ENCODE data around the gene NCAM1.

DNA sequence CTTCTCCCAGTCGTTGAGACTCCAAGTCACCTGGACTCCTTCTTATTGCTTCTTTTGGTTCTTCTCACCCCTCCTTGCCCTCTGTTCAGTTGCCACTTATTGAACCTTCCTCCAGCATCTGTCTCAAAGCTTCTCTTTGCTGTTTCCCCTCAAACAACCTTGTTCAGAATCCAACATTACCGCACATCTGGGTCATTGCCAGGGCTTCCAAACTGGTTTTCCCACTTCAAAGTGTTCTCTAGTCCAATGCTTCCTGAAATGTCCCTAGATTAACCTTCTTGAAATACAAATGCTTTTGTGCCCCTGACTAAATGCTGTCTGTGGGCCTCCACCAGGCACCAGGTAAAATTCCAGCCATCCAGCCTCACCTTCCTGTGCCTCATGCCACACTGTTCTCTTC, 252.3 kb downstream of the NCAM1 start:
- TF ChIP-seq, protein P1, sequence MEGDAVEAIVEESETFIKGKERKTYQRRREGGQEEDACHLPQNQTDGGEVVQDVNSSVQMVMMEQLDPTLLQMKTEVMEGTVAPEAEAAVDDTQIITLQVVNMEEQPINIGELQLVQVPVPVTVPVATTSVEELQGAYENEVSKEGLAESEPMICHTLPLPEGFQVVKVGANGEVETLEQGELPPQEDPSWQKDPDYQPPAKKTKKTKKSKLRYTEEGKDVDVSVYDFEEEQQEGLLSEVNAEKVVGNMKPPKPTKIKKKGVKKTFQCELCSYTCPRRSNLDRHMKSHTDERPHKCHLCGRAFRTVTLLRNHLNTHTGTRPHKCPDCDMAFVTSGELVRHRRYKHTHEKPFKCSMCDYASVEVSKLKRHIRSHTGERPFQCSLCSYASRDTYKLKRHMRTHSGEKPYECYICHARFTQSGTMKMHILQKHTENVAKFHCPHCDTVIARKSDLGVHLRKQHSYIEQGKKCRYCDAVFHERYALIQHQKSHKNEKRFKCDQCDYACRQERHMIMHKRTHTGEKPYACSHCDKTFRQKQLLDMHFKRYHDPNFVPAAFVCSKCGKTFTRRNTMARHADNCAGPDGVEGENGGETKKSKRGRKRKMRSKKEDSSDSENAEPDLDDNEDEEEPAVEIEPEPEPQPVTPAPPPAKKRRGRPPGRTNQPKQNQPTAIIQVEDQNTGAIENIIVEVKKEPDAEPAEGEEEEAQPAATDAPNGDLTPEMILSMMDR (optimal IDR thresholded peaks at IDR 0.05 in 1 of 3, IDR thresholded peaks at IDR 0.05 in 1 of 3, conservative IDR thresholded peaks at IDR 0.05 in 1 of 3; ENCODE audit: extremely low read depth in 1 of 3, insufficient read depth in 2 of 3, low read length in 3 of 3) = no peak
- no peak for TF ChIP-seq EZH2 (IDR thresholded peaks at IDR 0.05; ENCODE audit: low read length)
